GM04504 (cell line): ENCODE data around the gene TRH.

ENCODE experiments used
- DNase-seq: peaks from one replicate; pipeline ENCODE4 v3.0.0-alpha.2; 2012; ENCODE audit warnings: low read depth

Gene TRH, protein sequence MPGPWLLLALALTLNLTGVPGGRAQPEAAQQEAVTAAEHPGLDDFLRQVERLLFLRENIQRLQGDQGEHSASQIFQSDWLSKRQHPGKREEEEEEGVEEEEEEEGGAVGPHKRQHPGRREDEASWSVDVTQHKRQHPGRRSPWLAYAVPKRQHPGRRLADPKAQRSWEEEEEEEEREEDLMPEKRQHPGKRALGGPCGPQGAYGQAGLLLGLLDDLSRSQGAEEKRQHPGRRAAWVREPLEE

GRCh38 chr3:129974564-129974832 lies at the start of gene TRH:
TSS of gene TRH (plus strand) at chr3:129974720. CDS start at chr3:129975817, 1,097 bp downstream.
- DNase-seq, result no peak

DNA sequence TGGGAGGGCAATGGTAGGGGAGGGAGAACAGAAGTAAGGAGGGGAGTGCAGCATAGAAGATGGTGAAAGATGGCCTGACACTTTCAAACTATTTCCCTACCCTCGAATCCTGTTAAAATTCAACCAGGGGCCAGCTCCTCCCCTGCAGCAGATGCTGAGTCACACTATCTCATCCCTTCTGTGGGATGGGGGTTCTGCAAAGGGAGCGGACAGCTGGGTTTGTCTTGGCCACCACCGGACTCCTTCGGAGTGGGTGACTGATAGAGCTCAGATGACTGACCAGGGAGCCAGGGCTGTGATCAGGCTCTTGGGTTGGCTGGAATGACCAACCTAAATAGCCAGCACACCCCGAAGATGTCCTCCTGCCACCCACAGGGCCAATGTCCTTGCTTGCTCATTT lies 47.4 kb upstream of the TRH start:
- DNase-seq, result no peak

DNA sequence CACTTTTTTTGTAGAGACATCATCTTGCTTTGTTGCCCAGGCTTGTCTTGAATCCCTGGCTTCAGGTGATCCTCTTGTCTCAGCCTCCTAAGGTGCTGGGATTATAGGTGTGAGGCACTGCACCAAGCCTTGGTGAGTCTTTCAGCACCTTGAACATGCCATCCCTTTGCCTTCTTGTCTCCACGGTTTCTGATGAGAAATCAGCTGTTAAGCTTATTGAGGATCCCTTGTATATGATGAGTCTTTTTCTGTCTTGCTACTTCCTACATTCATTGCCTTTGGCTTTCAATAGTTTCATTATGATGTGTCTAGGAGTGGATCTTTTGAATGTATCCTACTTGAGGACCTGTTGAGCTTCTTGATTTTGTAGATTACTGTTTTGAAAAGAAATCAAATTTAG lies 45.1 kb upstream of the TRH start:
- no peak for DNase-seq

DNA sequence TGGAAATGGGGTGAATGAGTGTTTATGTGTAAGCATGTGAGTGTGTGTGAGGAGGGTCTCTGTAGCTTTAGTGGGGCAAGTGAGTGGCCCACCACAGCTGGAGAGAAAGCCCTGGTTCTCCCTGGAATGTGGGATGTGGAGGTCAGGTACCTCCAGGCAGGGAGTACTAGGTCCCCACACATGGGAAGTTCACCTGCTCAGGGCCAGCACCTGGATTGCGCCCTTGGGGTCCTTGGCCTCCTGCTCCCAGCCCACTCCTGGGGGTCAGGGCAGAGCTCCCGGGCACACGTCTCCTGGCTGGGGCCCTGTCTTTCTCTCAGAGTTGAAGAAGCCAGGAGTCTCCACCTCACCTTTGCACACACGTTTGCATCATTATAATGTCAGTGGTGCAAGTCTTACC lies 41.0 kb upstream of the TRH start:
- DNase-seq, result no peak

GRCh38 chr3:129934234-129935123 lies 40.0 kb upstream of the TRH start:
- no peak for DNase-seq

DNA sequence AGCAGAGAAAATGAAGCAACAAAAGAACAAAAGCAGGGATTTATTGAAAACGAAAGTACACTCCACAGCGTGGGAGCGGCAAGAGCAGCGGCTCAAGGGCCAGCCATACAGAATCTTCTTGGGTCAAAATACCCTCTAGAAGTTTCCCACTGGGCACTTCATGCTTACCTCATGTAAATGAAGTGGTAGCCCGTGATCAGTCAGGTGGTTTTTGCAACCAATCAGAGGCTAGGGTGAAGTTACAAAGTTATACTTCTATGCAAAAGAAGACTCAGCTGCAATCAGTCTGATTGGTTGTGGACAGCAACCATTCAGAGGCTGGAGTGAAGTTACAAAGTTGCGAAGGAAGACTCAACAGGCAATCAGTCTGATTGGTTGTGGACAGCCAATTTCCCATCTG lies 37.8 kb upstream of the TRH start:
- peak; percentile 31 for DNase-seq

DNA sequence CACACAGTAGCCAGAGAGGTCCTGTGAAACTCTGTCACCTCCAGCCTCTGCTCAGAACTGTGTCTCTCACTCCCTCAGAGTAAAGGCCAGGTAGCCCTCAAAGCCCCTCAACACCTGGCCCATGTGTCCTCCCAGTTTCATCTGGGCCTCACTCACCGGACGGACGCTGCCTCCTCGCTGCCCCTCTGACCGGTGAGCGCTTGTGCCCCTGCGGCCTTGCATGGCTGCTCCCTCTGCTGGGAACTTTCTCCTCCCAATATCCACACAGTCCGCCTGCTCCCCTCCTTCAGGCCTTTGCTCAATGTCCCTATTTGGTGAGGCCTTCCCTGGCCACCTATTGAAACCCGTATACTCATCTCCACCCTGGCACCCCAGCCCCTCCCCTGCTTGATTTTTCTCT lies 36.8 kb upstream of the TRH start:
- no peak for DNase-seq

DNA sequence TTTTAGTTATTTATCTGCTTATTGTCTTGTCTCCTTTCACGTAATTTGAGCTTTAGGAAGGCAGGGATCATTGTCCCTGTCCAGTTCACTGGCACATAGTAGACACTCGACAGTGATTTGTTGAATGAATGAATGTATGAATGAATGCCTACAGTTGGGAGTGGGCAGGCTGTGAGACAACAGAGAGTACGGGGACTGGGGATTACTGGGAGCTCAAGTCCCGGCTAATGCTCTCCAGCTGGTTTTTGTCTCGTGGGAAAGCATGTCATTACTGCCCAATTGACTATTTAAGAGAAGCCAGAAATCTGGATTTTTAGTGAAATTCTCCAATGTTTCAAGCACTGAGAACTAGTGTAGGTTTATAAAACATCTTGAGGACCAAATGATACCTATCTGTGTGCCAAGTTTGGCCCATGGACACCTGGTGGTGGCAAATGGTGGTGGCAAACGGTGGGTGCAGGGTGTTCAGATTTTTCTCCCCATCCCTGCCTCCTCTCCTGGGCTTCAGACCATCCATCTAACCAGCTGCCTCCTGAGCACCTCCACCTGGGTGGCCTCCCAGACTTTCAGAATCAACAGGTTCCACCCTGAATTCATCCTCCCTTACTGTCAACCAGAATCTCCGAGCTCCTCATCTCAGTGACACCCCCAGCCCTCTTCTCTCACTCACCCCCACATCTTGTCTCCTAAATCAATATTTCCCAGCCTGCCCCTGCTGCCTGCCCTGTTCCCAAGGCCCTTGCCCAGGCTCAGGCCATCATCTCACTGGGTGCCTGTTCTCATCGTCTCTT lies 36.2 kb upstream of the TRH start:
- no peak for DNase-seq

DNA sequence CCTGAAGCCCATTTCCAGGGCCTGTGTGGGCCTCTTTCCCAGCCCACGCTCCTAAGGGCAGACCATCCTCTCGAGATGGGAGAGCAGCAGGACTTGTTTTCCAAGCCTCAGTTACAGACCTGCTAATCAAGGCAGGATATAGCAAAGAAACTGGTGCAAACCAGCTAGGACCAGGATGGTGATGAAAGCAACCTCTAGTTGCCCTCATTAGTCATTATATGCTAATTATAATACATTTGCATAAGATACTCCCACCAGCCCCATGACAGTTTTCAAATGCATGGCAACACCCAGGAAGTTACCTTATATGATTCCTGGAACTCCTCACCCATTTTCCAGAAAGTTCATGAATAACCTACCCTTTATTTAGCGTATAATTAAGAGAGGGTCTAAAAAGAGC lies 34.4 kb upstream of the TRH start:
- no peak for DNase-seq

- peak; percentile 23 for DNase-seq
These were observed 32.2 kb upstream of the TRH start for GRCh38 chr3:129942296-129942695.

DNA sequence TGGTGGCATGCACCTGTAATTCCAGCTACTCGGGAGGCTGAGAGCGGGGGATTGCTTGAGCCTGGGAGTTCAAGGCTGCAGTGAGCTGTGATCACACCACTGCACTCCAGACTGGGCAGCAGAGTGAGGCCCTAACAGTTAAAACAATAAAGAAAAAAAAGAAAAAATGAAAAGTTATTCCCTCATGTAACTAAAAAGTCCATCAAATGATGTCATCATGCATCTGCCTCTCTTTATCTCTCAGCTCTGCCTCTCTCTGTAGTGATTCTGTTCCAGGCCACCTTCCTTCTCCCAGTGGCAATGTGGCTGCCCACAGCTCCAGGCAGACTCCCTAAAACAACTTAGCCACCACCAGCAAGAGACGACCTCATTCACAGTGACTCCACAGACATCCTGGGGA lies 31.5 kb upstream of the TRH start:
- DNase-seq, result no peak

- DNase-seq, result no peak
These were observed 29.8 kb upstream of the TRH start for GRCh38 chr3:129944709-129945108.

DNA sequence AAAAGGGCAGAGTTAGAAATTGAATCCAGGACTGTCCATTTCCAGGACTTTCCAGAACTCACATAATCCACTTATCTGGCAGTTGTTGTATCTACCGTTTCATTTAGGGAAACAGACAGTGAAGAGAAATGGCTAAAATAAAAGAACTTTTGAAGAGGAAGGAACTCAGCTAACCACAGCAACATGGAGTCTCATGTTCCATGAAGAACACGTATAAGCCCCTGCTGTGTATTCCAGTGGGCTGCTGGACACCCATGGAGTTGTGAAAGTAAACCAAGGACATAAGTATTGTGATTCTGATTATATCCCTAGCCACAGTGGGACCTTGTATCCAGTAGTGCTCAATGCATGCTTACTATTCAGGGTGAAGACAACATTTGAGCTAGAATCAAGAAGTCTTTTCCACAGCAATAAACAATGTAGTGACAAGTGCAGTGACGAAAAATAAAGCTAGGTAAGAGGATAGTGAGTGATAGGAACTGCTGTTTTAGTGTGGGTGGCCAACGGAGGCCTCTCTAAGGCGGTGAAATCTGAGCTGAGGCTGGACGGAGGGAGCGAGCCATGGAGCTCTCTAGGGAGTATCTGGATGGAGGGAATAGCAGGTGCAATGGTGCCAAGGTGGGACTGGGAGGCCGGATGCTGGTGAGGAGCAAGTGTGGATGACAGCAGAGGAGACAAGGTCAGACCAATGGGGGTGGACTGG lies 26.8 kb upstream of the TRH start:
- no peak for DNase-seq

GRCh38 chr3:129950318-129951046 lies 24.0 kb upstream of the TRH start:
- DNase-seq, result no peak

DNA sequence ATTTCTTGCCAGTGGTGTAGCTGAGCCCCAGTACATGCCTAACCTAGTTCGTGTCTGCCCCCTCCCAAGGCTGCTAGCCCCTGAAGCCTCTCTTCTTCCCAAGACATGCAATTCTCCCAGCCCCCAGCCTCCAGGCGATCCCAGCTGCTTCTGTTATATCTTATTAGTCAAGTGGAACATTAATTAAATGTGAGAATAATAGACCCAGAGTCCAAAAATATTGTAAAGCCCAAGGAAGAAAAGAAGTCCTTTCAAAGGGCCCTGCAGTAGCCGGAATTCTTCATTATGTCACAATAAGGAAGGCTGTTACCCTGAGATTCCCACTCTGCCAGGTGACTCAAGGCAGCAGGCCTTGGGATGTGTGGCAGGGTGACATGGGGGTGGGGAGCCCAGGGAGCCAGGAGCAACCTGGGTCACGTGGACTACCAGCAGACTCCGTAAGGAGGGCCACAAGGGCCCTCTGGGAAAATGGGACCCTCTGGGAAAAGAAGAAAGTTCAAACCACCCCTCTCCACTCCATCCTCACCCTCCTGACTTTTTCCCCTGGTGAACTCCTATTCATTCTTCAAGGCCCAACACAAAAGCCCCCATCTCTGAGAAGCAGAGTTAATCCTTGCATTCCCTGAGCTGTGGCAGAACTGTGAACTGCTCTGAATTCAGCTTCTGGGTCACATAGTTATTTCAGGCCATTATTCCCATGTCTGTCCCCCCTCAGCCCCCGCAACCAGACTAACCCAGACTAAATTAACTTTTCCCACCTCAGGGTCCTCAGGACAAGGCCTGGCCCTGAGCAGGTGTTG lies 21.8 kb upstream of the TRH start:
- DNase-seq, result no peak

DNA sequence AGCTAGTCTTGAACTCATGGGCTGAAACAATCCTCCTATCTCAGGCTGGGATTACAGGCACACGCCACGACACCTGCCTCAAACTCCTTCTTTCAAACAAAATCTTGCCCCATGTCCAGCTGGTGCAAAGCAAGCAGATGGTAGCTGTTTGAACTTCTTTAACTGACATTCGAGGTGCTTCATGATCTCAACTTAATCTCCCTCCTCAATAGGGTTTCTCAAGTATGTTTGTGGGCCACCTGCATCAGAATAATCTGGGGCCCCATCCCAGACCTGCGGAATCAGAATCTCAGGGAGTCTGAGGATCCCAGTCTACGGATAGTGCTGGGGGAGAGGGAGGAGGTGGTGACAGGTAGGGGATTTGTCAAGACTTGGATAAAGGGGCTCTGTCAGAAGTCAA lies 20.9 kb upstream of the TRH start:
- DNase-seq, result no peak

GRCh38 chr3:129954514-129954913 lies 20.0 kb upstream of the TRH start:
- DNase-seq, result no peak

GRCh38 chr3:129956936-129957335 lies 17.6 kb upstream of the TRH start:
- DNase-seq, result no peak

GRCh38 chr3:129958755-129959154 lies 15.8 kb upstream of the TRH start:
- DNase-seq, result no peak

DNA sequence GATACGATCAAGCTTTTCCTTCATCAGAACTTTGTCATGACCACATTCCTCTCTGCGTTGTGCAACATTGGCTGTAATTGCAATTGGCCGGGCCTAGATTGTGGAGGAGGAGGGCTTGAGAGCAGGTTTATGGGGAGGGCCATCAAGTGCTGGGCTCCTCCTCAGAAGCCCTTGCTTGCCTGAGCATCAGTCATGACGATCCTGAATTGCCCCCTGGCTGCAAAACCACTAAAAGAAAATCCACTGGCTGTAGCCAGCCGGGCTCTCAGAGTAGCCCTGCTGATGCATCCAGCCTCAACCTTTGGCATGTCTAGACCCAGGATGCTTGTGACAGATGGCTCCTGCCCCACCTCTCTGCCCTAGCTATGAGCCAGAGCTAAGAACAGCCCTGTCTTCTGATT lies 13.4 kb upstream of the TRH start:
- DNase-seq, result no peak

DNA sequence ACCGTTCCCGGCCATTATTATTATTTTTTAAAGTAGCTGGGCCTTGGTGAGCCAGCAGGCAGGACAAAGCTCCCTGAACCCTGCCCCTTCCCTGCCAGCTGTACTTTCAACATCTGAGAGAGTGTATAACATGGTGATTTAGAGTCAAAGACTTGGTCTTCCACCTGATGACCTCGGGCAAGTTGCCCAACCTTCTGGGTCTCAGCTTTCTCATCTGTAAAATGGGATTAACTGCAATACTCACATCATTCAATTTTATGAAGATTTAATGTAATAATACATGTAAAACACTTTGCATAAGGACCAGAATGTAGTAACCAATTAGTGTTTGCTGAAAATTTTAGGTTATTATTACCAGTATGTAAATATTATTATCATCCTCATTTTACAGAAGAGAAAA lies 11.9 kb upstream of the TRH start:
- no peak for DNase-seq
